Mesenchymal stem cell (in vitro differentiated cells and primary cell): ENCODE data around the gene POU6F2.

Experiments used
- DNase-seq: peaks from one replicate; pipeline ENCODE4 v3.0.0-alpha.2; 2013
- H2AFZ ChIP-seq: one replicate; pipeline ENCODE4 v1.6.1; 2013; ENCODE audit warnings: low read depth, mild to moderate bottlenecking, control low read depth, inconsistent platforms, low read length, moderate library complexity
- H2AK5ac ChIP-seq: 2 replicates; pipeline ENCODE4 v1.6.1; 2013; ENCODE audit warnings: low read length, moderate library complexity, mild to moderate bottlenecking, inconsistent platforms; ENCODE audit not compliant: severe bottlenecking
- H2BK120ac ChIP-seq: one replicate; pipeline ENCODE4 v1.6.1; 2013; ENCODE audit warnings: low read depth, mild to moderate bottlenecking, inconsistent platforms, low read length, moderate library complexity
- H2BK12ac ChIP-seq, 2 experiments: one replicate each; pipeline ENCODE4 v1.6.1; 2013; ENCODE audit warnings: inconsistent platforms in 2 of 2, low read length in 2 of 2, mild to moderate bottlenecking in 2 of 2, moderate library complexity in 2 of 2, control low read depth in 1 of 2
- H2BK15ac ChIP-seq: one replicate; pipeline ENCODE4 v1.6.1; 2013; ENCODE audit warnings: mild to moderate bottlenecking, low read depth, inconsistent platforms; ENCODE audit not compliant: poor library complexity, severe bottlenecking
- H2BK5ac ChIP-seq: 2 replicates; pipeline ENCODE4 v1.6.1; 2013; ENCODE audit warnings: low read depth, mild to moderate bottlenecking, low read length, control low read depth, inconsistent platforms; ENCODE audit not compliant: poor library complexity, severe bottlenecking
- H3K14ac ChIP-seq, 2 experiments: one replicate each; pipeline ENCODE4 v1.6.1; 2013; ENCODE audit warnings: inconsistent platforms in 2 of 2, low read length in 2 of 2, control low read depth in 1 of 2, mild to moderate bottlenecking in 1 of 2, moderate library complexity in 1 of 2
- H3K18ac ChIP-seq, 2 experiments: one replicate each; pipeline ENCODE4 v1.6.1; 2013; ENCODE audit warnings: inconsistent platforms in 2 of 2, low read length in 2 of 2, control low read depth in 1 of 2, low read depth in 1 of 2, mild to moderate bottlenecking in 1 of 2
- H3K23ac ChIP-seq, 2 experiments: one replicate each; pipeline ENCODE4 v1.6.1; 2013; ENCODE audit warnings: inconsistent platforms in 2 of 2, low read length in 2 of 2, mild to moderate bottlenecking in 2 of 2, moderate library complexity in 2 of 2, control low read depth in 1 of 2
- H3K27ac ChIP-seq: 2 replicates; pipeline ENCODE4 v1.5.1; 2013; ENCODE audit warnings: mild to moderate bottlenecking, moderate library complexity, low read length, control low read depth, inconsistent platforms; ENCODE audit not compliant: poor library complexity, severe bottlenecking
- H3K27me3 ChIP-seq, 2 experiments: 2 replicates each; pipeline versions ENCODE4 v1.6.1 to v1.7.0; 2013; ENCODE audit warnings: low read length in 2 of 2, mild to moderate bottlenecking in 2 of 2, moderate library complexity in 2 of 2, control low read depth in 1 of 2, inconsistent platforms in 1 of 2; ENCODE audit not compliant: control insufficient read depth in 1 of 2, insufficient read depth in 1 of 2
- H3K36me3 ChIP-seq, 2 experiments: 2 replicates each; pipeline versions ENCODE4 v1.6.1 to v1.7.0; 2013; ENCODE audit warnings: low read length in 2 of 2, control low read depth in 1 of 2, inconsistent platforms in 1 of 2, low read depth in 1 of 2, mild to moderate bottlenecking in 1 of 2; ENCODE audit not compliant: insufficient read depth in 2 of 2, control insufficient read depth in 1 of 2
- H3K4ac ChIP-seq, 2 experiments: one replicate each; pipeline ENCODE4 v1.6.1; 2013; ENCODE audit warnings: inconsistent platforms in 2 of 2, low read length in 2 of 2, mild to moderate bottlenecking in 2 of 2, moderate library complexity in 2 of 2, control low read depth in 1 of 2, low read depth in 1 of 2
- H3K4me1 ChIP-seq: 2 replicates; pipeline ENCODE4 v1.6.1; 2013; ENCODE audit warnings: low read depth, low read length, control low read depth; ENCODE audit not compliant: control insufficient read depth, insufficient read depth
- H3K4me2 ChIP-seq: 2 replicates; pipeline ENCODE4 v1.6.1; 2013; ENCODE audit warnings: low read length, mild to moderate bottlenecking, inconsistent platforms; ENCODE audit not compliant: poor library complexity, severe bottlenecking
- H3K4me3 ChIP-seq, 2 experiments: 2 replicates each; pipeline versions ENCODE4 v1.5.1 to v1.7.0; 2013; ENCODE audit warnings: low read length in 2 of 2, mild to moderate bottlenecking in 2 of 2, control low read depth in 1 of 2, low read depth in 1 of 2; ENCODE audit not compliant: insufficient read depth in 1 of 2
- H3K79me1 ChIP-seq: replicated peaks from 2 replicates; pipeline ENCODE4 v1.6.1; 2013; ENCODE audit warnings: mild to moderate bottlenecking, control low read depth, low read length, inconsistent platforms; ENCODE audit not compliant: poor library complexity, severe bottlenecking
- H3K9ac ChIP-seq: 2 replicates; pipeline ENCODE4 v1.7.0; 2013; ENCODE audit warnings: mild to moderate bottlenecking, low read length, moderate library complexity
- H3K9me3 ChIP-seq: 2 replicates; pipeline ENCODE4 v1.7.0; 2013; ENCODE audit warnings: mild to moderate bottlenecking, low read length; ENCODE audit not compliant: control insufficient read depth
- H4K8ac ChIP-seq: one replicate; pipeline ENCODE4 v1.6.1; 2013; ENCODE audit warnings: inconsistent platforms, mild to moderate bottlenecking, low read length, moderate library complexity
- H4K91ac ChIP-seq: one replicate; pipeline ENCODE4 v1.6.1; 2013; ENCODE audit warnings: mild to moderate bottlenecking, low read length, inconsistent platforms
- WGBS: methylation state at CpG from one replicate; pipeline ENCODE4 v1.1.7; 2013; ENCODE audit warnings: mixed read lengths; 5-methylcytosine and 5-hydroxymethylcytosine counted together

Gene POU6F2

GRCh38 chr7:39091774-39092173 lies 114.1 kb downstream of the POU6F2 start:
- no peaks in the 10 kb centered on the region for H3K79me1 ChIP-seq
- no peak overlapping the region for H4K8ac ChIP-seq
- no peak overlapping the region for H2BK120ac ChIP-seq
- no peaks in the 10 kb centered on the region for H3K9me3 ChIP-seq
- H3K9ac ChIP-seq, result no peak overlapping the region
- no peaks in the 10 kb centered on the region for H3K36me3 ChIP-seq
- no peak overlapping the region for H2BK5ac ChIP-seq
- no peaks in the 10 kb centered on the region for H3K4me1 ChIP-seq
- no peak overlapping the region for H4K91ac ChIP-seq
- no peak overlapping the region for H3K23ac ChIP-seq
- no peak overlapping the region for H2AFZ ChIP-seq
- whole genome bisulfite sequencing, result 86% methylated on average over 3 of the region's 5 CpGs
- no peak overlapping the region for H2BK12ac ChIP-seq
- no peaks in the 10 kb centered on the region for H3K27me3 ChIP-seq
- H2BK15ac ChIP-seq, result no peak overlapping the region
- H3K27ac ChIP-seq, result no peak overlapping the region
- H3K14ac ChIP-seq, result no peak overlapping the region
- H3K4me2 ChIP-seq, result no peak overlapping the region
- no peak overlapping the region for H3K18ac ChIP-seq
- no peak overlapping the region for H2AK5ac ChIP-seq
- H3K4me3 ChIP-seq, result no peak overlapping the region
- no peak overlapping the region for H3K4ac ChIP-seq
- DNase-seq, result no peak

- no peaks in the 10 kb centered on the region for H3K27me3 ChIP-seq
- no peak overlapping the region for H2AFZ ChIP-seq
- no peak overlapping the region for H3K4me3 ChIP-seq
- H2BK15ac ChIP-seq, result no peak overlapping the region
- no peak overlapping the region for H3K14ac ChIP-seq
- no peak overlapping the region for H3K4ac ChIP-seq
- no peak overlapping the region for H3K18ac ChIP-seq
- no peak overlapping the region for H3K4me2 ChIP-seq
- no peak overlapping the region for H4K8ac ChIP-seq
- H3K36me3 ChIP-seq, result no peaks in the 10 kb centered on the region
- no peak overlapping the region for H3K23ac ChIP-seq
- H4K91ac ChIP-seq, result no peak overlapping the region
- WGBS, result 71% methylated on average over 1 of the region's 2 CpGs
- no peak overlapping the region for H2AK5ac ChIP-seq
- no peaks in the 10 kb centered on the region for H3K4me1 ChIP-seq
- H2BK12ac ChIP-seq, result no peak overlapping the region
- peaks cover 2% of the 10 kb centered on the region for H3K9me3 ChIP-seq
- DNase-seq, result no peak
- H3K9ac ChIP-seq, result no peak overlapping the region
- no peaks in the 10 kb centered on the region for H3K79me1 ChIP-seq
- no peak overlapping the region for H2BK120ac ChIP-seq
- H2BK5ac ChIP-seq, result no peak overlapping the region
- H3K27ac ChIP-seq, result no peak overlapping the region
Observed at GRCh38 chr7:39094731-39095130, 117.0 kb downstream of the POU6F2 start.

- Histone ChIP-seq H4K8ac (no peak overlapping the region), H3K14ac (no peak overlapping the region), H3K4ac (no peak overlapping the region), H3K79me1 (no peaks in the 10 kb centered on the region), H3K4me2 (no peak overlapping the region), H3K27ac (no peak overlapping the region), H3K4me1 (no peaks in the 10 kb centered on the region), H2BK120ac (no peak overlapping the region), H2AK5ac (no peak overlapping the region), H3K4me3 (no peak overlapping the region), H3K9ac (no peak overlapping the region), H2AFZ (no peak overlapping the region), H3K27me3 (no peaks in the 10 kb centered on the region), H2BK12ac (no peak overlapping the region), H3K36me3 (no peaks in the 10 kb centered on the region), H2BK5ac (no peak overlapping the region), H4K91ac (no peak overlapping the region), H3K23ac (no peak overlapping the region), H3K9me3 (peaks cover 4% of the 10 kb centered on the region), H2BK15ac (no peak overlapping the region), H3K18ac (no peak overlapping the region)
- 75% methylated on average over 5 of the region's 7 CpGs for WGBS
- no peak for DNase-seq
Observed at GRCh38 chr7:39095875-39096619, 118.3 kb downstream of the POU6F2 start.

- Histone ChIP-seq H3K36me3 (no peaks in the 10 kb centered on the region), H3K79me1 (no peaks in the 10 kb centered on the region), H3K27ac (no peak overlapping the region), H3K14ac (no peak overlapping the region), H2BK5ac (no peak overlapping the region), H4K8ac (no peak overlapping the region), H3K4me3 (no peak overlapping the region), H3K18ac (no peak overlapping the region), H3K9me3 (peaks cover 4% of the 10 kb centered on the region), H3K9ac (no peak overlapping the region), H2BK120ac (no peak overlapping the region), H4K91ac (no peak overlapping the region), H3K27me3 (no peaks in the 10 kb centered on the region), H3K4me1 (no peaks in the 10 kb centered on the region), H3K23ac (no peak overlapping the region), H3K4ac (no peak overlapping the region), H2BK15ac (no peak overlapping the region), H3K4me2 (no peak overlapping the region), H2AK5ac (no peak overlapping the region), H2AFZ (no peak overlapping the region), H2BK12ac (no peak overlapping the region)
- 85% methylated on average over 3 of the region's 3 CpGs for WGBS
- DNase-seq, result no peak
Observed at GRCh38 chr7:39098506-39098905, 120.8 kb downstream of the POU6F2 start.
